Nephron (organoid): ENCODE results near the gene GSE1.
A peak's percentile ranks its signal among the peaks of the same experiment; 100 is the strongest.
"Not testable (repeated sequence)": the region's sequence is repeated elsewhere in the genome, so short reads cannot be mapped to it uniquely, and the experiment has no call there.

Source experiments
- H3K27ac Mint-ChIP-seq, 3 experiments: 2 replicates each; pipeline ENCODE4 v1.8.0; 2020; ENCODE audit warnings: mixed read lengths in 3 of 3, mild to moderate bottlenecking in 2 of 3, moderate library complexity in 1 of 3
- H3K27me3 Mint-ChIP-seq: 2 replicates; pipeline ENCODE4 v1.8.0; 2021; ENCODE audit warnings: low read depth, mild to moderate bottlenecking, moderate library complexity, mixed read lengths
- H3K36me3 Mint-ChIP-seq: 2 replicates; pipeline ENCODE4 v1.8.0; 2020; ENCODE audit warnings: low read depth, mixed read lengths
- H3K4me1 Mint-ChIP-seq: 2 replicates; pipeline ENCODE4 v1.8.0; 2020; ENCODE audit warnings: mixed read lengths
- H3K4me3 Mint-ChIP-seq, 3 experiments: 2 replicates each; pipeline ENCODE4 v1.8.0; 2020; ENCODE audit warnings: mild to moderate bottlenecking in 3 of 3, mixed read lengths in 3 of 3, moderate library complexity in 2 of 3
- H3K9me3 Mint-ChIP-seq: 2 replicates; pipeline ENCODE4 v1.8.0; 2020; ENCODE audit warnings: mixed read lengths
- TF ChIP-seq, protein P1 (sequence below), 3 experiments: fragments of 200-600 bp; sonication (generic); IDR thresholded peaks; one replicate each; pipeline ENCODE4 v1.5.0; 2021; ENCODE audit warnings: antibody characterized with exemption in 3 of 3; ENCODE audit not compliant: unreplicated experiment in 3 of 3

Gene GSE1

DNA sequence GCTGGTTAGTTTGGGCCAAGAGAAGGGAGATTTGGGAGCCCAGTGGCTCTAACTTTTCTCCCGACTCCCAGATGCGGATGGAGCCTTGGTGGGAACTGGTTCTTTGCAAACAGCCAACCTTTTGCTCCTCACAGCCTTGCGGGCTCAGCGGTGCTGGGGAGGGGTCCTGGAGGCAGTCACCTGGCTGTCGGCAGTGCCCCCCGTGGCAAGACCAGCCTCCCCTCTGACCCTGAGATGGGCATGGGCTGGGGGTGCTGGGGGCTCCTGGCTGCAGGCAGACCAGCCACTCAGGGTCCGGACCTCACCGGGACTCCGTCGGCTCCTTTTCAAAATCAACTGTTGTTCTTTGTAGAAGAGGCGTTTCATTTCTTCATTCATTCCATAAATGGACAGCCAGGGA lies 21.7 kb upstream of the GSE1 start:
- H3K27ac Mint-ChIP-seq: peak overlapping the region in 2 of 3 experiments; percentile 48 to 90
- TF ChIP-seq, protein P1, sequence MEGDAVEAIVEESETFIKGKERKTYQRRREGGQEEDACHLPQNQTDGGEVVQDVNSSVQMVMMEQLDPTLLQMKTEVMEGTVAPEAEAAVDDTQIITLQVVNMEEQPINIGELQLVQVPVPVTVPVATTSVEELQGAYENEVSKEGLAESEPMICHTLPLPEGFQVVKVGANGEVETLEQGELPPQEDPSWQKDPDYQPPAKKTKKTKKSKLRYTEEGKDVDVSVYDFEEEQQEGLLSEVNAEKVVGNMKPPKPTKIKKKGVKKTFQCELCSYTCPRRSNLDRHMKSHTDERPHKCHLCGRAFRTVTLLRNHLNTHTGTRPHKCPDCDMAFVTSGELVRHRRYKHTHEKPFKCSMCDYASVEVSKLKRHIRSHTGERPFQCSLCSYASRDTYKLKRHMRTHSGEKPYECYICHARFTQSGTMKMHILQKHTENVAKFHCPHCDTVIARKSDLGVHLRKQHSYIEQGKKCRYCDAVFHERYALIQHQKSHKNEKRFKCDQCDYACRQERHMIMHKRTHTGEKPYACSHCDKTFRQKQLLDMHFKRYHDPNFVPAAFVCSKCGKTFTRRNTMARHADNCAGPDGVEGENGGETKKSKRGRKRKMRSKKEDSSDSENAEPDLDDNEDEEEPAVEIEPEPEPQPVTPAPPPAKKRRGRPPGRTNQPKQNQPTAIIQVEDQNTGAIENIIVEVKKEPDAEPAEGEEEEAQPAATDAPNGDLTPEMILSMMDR (IDR thresholded peaks at IDR 0.05; ENCODE audit: unreplicated experiment in 3 of 3): no peak
- no peaks in the 10 kb centered on the region for H3K9me3 Mint-ChIP-seq
- peaks cover 32% of the 10 kb centered on the region for H3K4me1 Mint-ChIP-seq
- no peak overlapping the region for H3K4me3 Mint-ChIP-seq
- H3K27me3 Mint-ChIP-seq: peaks cover 3% of the 10 kb centered on the region
- no peaks in the 10 kb centered on the region for H3K36me3 Mint-ChIP-seq

DNA sequence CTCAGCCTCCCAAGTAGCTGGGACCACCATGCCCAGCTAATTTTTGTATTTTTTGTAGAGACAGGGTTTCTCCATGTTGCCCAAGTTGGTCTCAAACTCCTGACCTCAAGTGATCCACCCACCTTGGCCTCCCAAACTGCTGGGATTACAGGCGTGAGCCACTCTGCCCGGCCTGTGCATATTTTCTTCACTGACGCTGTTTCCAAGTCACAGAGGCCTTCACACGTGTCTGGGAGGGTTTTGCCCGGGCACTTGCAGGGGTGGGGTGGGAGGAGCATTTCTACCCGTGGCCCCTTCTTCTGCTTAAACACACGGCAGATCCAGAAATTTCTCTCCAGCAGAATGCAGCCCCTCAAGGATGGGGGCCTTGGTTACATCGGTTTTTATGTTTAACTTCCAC lies 20.8 kb upstream of the GSE1 start:
- not testable (repeated sequence) for H3K27me3 Mint-ChIP-seq, H3K36me3 Mint-ChIP-seq, H3K4me3 Mint-ChIP-seq, H3K9me3 Mint-ChIP-seq
- H3K27ac Mint-ChIP-seq: peak overlapping the region in 1 of 3 experiments; percentile 48
- H3K4me1 Mint-ChIP-seq: peaks cover 25% of the 10 kb centered on the region

DNA sequence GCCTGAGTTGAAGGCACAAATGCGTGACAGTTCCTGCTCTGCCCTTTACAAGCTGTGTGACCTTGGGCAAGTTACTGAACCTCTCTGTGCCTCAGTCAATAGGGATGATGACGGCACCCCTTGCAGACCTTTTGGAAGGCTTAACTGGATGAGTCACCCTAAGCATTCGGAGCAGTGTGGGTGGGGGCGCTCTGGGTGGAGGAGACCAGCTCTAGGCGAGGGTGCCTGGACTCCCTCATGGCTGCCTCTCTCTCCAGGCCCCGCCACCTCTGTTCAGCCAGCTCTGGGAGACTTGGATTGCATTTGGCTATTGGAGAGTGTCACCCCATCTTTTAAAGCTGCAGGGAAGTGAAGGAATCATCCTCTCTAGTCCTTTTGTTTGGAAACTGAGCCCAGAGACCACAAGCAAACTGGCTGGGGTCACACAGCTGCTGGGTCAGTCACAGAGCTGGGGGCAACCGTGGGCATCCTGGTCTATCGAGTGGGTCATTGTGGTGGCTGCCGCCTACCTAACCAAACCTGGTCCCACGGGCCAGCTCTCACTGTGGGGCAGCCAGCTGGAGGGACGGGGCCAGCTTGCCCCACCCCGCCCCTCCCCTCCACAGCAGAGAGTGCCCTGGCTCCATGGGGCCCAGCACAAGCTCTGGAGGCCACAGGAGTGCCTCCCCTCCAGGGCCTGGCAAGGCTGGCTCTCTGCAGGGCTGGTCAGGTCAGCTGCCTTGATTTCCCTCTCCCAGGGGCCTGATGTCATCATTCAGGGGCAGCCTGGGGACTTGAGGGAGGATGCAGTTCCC lies 20.2 kb upstream of the GSE1 start:
- H3K4me3 Mint-ChIP-seq: no peak overlapping the region
- peaks cover 29% of the 10 kb centered on the region for H3K4me1 Mint-ChIP-seq
- no peaks in the 10 kb centered on the region for H3K9me3 Mint-ChIP-seq
- no peaks in the 10 kb centered on the region for H3K36me3 Mint-ChIP-seq
- peaks cover 3% of the 10 kb centered on the region for H3K27me3 Mint-ChIP-seq
- TF ChIP-seq, protein P1 (IDR thresholded peaks at IDR 0.05; ENCODE audit: unreplicated experiment in 3 of 3): no peak
- no peak overlapping the region for H3K27ac Mint-ChIP-seq

DNA sequence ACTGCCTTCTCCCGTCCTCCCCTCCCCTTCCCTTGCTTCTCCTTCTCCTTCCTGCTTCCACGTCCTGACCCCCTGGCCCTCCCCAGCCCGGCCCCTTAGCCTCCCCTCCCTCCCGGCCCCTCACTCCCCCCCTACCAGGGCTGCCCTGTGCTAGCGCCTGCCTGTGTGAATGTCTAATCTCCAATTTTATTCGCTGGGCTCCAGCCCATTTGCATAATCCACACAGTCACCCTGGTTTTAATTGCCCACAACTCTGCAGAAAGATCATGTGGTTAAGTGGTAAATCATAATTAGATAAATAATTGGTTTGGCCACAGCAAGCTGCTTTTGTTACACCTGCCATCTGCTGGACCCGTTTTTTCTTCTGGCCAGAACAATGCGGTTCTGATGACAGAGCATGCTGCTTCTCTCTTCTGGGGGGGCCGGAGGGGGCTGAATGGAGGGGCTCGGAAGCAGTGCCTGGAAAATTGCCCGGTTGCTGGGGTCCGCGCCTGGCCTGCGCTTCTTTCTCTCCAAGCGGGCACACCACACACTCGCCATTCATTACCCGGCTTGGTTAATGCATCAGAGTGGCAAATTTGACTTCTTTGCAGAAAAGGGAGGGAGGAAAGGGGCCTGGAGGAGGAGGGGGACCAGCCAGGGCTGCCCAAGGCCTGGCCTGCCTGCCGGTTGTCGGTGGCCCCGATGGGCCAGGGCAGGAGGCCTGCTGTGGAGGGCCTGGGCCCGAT lies 19.5 kb upstream of the GSE1 start:
- TF ChIP-seq, protein P1 (IDR thresholded peaks at IDR 0.05; ENCODE audit: unreplicated experiment in 3 of 3): no peak
- no peak overlapping the region for H3K4me3 Mint-ChIP-seq
- peaks cover 26% of the 10 kb centered on the region for H3K4me1 Mint-ChIP-seq
- no peaks in the 10 kb centered on the region for H3K9me3 Mint-ChIP-seq
- H3K27ac Mint-ChIP-seq: peak overlapping the region; percentile 39 to 67 (median 41)
- H3K27me3 Mint-ChIP-seq: peaks cover 3% of the 10 kb centered on the region
- H3K36me3 Mint-ChIP-seq: no peaks in the 10 kb centered on the region

DNA sequence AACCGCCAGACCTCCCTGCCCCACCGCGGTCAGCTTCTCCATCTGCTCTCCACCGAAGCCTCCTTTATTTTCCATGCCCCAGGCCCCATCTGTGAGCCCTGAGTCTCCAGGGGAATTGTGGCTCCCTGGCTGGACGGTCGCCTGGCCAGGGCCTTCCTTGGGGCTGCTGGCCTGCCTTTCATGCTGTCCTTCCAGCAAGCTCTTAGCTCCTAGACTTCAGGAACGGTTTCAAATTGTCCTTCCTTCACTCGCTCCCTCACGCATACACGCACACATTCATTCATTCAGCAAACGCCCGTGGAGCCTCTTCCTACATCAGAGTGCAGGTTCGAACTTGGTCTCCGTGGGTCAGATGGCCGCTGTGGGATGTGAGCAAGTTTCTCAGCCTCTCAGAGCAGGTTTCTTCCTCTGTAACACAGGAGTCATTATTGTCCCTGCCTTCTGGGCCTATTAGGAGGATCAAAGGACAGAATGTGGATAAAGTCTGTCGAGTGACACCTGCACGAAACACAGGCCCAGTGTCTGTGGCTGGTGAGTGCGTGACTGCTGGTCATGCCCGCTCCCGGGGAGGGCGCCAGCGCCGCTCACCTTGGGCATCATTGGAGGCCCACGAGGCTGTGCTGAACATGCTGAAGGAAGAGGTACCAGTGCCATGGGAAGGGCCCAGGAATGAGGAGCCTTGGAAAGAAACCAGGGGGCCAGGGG lies 18.7 kb upstream of the GSE1 start:
- peaks cover 32% of the 10 kb centered on the region for H3K4me1 Mint-ChIP-seq

More for the DNA sequence above, 18.7 kb upstream of the GSE1 start:
- no peak overlapping the region for H3K4me3 Mint-ChIP-seq
- H3K27me3 Mint-ChIP-seq: peaks cover 5% of the 10 kb centered on the region
- no peaks in the 10 kb centered on the region for H3K9me3 Mint-ChIP-seq
- TF ChIP-seq, protein P1 (IDR thresholded peaks at IDR 0.05; ENCODE audit: unreplicated experiment in 3 of 3): no peak
- H3K27ac Mint-ChIP-seq: peak overlapping the region; percentile 30 to 67 (median 41)
- H3K36me3 Mint-ChIP-seq: no peaks in the 10 kb centered on the region
